Measurements from ENCODE around the gene OTOS. TPM values are rescaled to one million over a fixed set of nuclear protein-coding genes. Genes with fewer than 3 reads are reported as not detected.

Gene OTOS
- total and polyA plus RNA-seq, 2 experiments from 2014 or later: not detected

GRCh38 chr2:240157147-240157470 lies 16.7 kb upstream of the OTOS start:
- no peaks in the 10 kb centered on the region for H4K20me1 ChIP-seq (ENCODE audit: insufficient read depth)
- no peaks in the 10 kb centered on the region for H3K36me3 ChIP-seq (ENCODE audit: low read depth)
- no peaks in the 10 kb centered on the region for H3F3A ChIP-seq (ENCODE audit: insufficient read depth)
- no peak overlapping the region for H3K4me2 ChIP-seq (ENCODE audit: unreplicated experiment)
- H3K9ac ChIP-seq: no peak overlapping the region
- 49 to 51% methylated on average over 5 of the region's 5 CpGs for WGBS, 2 experiments (ENCODE audit: low coverage in 1 of 2, low lambda C conversion rate in 2 of 2, missing lambda C conversion rate in 2 of 2)
- H3K4me1 ChIP-seq (ENCODE audit: insufficient read depth): no peaks in the 10 kb centered on the region
- H3K9me3 ChIP-seq (ENCODE audit: low read depth): no peaks in the 10 kb centered on the region
- in situ Hi-C loops (cut with MboI): no loop called here
- H3K79me2 ChIP-seq (ENCODE audit: insufficient read depth): no peaks in the 10 kb centered on the region
- TF ChIP-seq EZH2phosphoT487 (IDR thresholded peaks at IDR 0.05; ENCODE audit: insufficient read depth, low read depth) (no peak), EZH2 (IDR thresholded peaks at IDR 0.05; ENCODE audit: insufficient read depth, poor library complexity, severe bottlenecking) (no peak)
- H3K27ac ChIP-seq: no peak overlapping the region
- no peaks in the 10 kb centered on the region for H3K9me2 ChIP-seq (ENCODE audit: insufficient read depth)
- no peak overlapping the region for H3K4me3 ChIP-seq
- no peak overlapping the region for H2AFZ ChIP-seq
- no peak for DNase-seq
- peaks cover 27% of the 10 kb centered on the region for H3K27me3 ChIP-seq (replicated peaks; ENCODE audit: insufficient read depth)

DNA sequence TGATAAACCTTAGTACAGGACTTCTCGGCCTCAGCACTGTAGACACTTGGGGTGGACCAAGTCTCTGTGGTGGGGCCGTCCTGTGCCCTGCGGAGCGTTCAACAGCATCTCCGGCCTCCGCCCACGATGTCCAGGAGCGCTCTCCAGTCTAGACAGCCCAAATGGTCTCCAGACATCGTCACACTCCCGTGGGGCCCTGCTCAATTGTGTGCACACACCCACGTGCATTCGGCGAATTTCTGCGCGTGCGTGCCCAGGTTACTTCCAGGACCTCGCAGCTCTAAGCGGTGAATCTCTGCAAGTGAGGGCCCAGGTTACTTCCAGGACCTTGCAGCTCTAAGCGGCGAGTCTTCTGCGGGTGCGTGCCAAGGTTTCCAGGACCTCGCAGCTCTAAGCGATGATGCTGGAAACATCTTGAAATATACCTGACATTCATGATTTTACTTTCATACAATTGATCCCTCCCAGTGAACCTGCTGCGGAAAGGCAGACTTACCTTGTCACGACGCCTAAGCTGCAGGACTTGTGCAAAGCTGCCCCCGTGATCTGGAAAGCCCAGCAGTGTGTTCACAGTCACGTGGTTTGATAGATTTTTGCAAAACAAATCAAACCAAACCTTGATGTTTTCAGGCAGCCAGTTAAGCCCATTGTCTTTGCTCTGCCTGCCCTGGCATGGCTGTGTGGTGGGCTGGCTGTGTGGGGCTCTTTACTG lies 16.1 kb upstream of the OTOS start:
- no peak overlapping the region for H2AFZ ChIP-seq
- no peaks in the 10 kb centered on the region for H3K9me3 ChIP-seq (ENCODE audit: low read depth)
- H3K4me1 ChIP-seq (ENCODE audit: insufficient read depth): no peaks in the 10 kb centered on the region
- no peak overlapping the region for H3K4me3 ChIP-seq
- peaks cover 32% of the 10 kb centered on the region for H3K27me3 ChIP-seq (replicated peaks; ENCODE audit: insufficient read depth)
- in situ Hi-C loops (cut with MboI): no loop called here
- 59 to 61% methylated on average over 29 of the region's 29 CpGs for WGBS, 2 experiments (ENCODE audit: low coverage in 1 of 2, low lambda C conversion rate in 2 of 2, missing lambda C conversion rate in 2 of 2)
- H3F3A ChIP-seq (ENCODE audit: insufficient read depth): no peaks in the 10 kb centered on the region
- H3K79me2 ChIP-seq (ENCODE audit: insufficient read depth): no peaks in the 10 kb centered on the region
- no peaks in the 10 kb centered on the region for H3K36me3 ChIP-seq (ENCODE audit: low read depth)
- H3K27ac ChIP-seq: no peak overlapping the region
- TF ChIP-seq EZH2phosphoT487 (IDR thresholded peaks at IDR 0.05; ENCODE audit: insufficient read depth, low read depth) (no peak), EZH2 (IDR thresholded peaks at IDR 0.05; ENCODE audit: insufficient read depth, poor library complexity, severe bottlenecking) (no peak)
- no peaks in the 10 kb centered on the region for H3K9me2 ChIP-seq (ENCODE audit: insufficient read depth)
- no peaks in the 10 kb centered on the region for H4K20me1 ChIP-seq (ENCODE audit: insufficient read depth)
- no peak for DNase-seq
- no peak overlapping the region for H3K9ac ChIP-seq
- H3K4me2 ChIP-seq (ENCODE audit: unreplicated experiment): no peak overlapping the region

DNA sequence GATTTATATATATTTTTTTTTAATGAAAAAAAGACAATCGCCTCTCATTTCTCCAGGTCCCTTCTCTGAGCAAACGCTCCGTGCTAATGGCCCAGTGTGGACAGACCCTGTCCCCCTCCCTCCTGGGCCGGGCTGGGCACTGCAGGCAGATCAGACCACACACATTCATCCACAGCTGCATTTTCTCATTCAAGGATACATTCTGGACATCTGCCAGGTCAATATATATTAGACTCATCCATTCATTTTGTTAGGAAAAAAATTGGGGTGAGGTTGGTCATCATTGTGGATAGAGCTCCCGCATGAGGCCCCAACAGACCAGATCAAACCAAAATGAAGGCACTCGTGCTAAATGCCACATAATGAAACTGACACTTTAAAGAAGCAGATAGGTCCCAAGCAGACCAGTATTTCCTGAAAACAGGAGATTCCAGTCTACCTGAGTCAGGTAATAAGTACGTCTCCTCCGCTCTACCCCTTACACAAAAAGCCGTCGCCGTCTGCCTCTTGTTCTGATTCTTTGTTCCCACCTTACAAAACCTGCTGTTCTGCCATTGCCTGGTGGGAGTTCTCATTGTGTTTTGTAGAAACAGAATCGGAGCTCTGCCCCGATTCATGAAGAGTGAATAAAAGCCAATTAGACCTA lies 15.4 kb upstream of the OTOS start:
- H3K79me2 ChIP-seq (ENCODE audit: insufficient read depth): no peaks in the 10 kb centered on the region
- TF ChIP-seq EZH2phosphoT487 (IDR thresholded peaks at IDR 0.05; ENCODE audit: insufficient read depth, low read depth): no peak
- TF ChIP-seq EZH2 (IDR thresholded peaks at IDR 0.05; ENCODE audit: insufficient read depth, poor library complexity, severe bottlenecking): no peak
- no peak overlapping the region for H3K9ac ChIP-seq
- H3K36me3 ChIP-seq (ENCODE audit: low read depth): no peaks in the 10 kb centered on the region
- no peaks in the 10 kb centered on the region for H3K4me1 ChIP-seq (ENCODE audit: insufficient read depth)
- no peaks in the 10 kb centered on the region for H3K9me3 ChIP-seq (ENCODE audit: low read depth)
- H3K9me2 ChIP-seq (ENCODE audit: insufficient read depth): no peaks in the 10 kb centered on the region
- H4K20me1 ChIP-seq (ENCODE audit: insufficient read depth): no peaks in the 10 kb centered on the region
- H3K27me3 ChIP-seq (replicated peaks; ENCODE audit: insufficient read depth): peaks cover 32% of the 10 kb centered on the region
- DNase-seq: no peak
- in situ Hi-C loops (cut with MboI): no loop called here
- no peaks in the 10 kb centered on the region for H3F3A ChIP-seq (ENCODE audit: insufficient read depth)
- no peak overlapping the region for H2AFZ ChIP-seq
- 51 to 54% methylated on average over 13 of the region's 13 CpGs for WGBS, 2 experiments (ENCODE audit: low coverage in 1 of 2, low lambda C conversion rate in 2 of 2, missing lambda C conversion rate in 2 of 2)
- no peak overlapping the region for H3K4me2 ChIP-seq (ENCODE audit: unreplicated experiment)
- H3K27ac ChIP-seq: no peak overlapping the region
- no peak overlapping the region for H3K4me3 ChIP-seq

GRCh38 chr2:240155048-240155744 lies 14.7 kb upstream of the OTOS start:
- no peak for DNase-seq
- H3K79me2 ChIP-seq (ENCODE audit: insufficient read depth): no peaks in the 10 kb centered on the region
- H4K20me1 ChIP-seq (ENCODE audit: insufficient read depth): no peaks in the 10 kb centered on the region
- no peaks in the 10 kb centered on the region for H3K36me3 ChIP-seq (ENCODE audit: low read depth)
- H3K27ac ChIP-seq: no peak overlapping the region
- H2AFZ ChIP-seq: no peak overlapping the region
- H3K27me3 ChIP-seq (replicated peaks; ENCODE audit: insufficient read depth): peaks cover 32% of the 10 kb centered on the region
- no peaks in the 10 kb centered on the region for H3K4me1 ChIP-seq (ENCODE audit: insufficient read depth)
- no peak overlapping the region for H3K4me2 ChIP-seq (ENCODE audit: unreplicated experiment)
- H3K9me3 ChIP-seq (ENCODE audit: low read depth): no peaks in the 10 kb centered on the region
- no peak overlapping the region for H3K4me3 ChIP-seq
- TF ChIP-seq EZH2phosphoT487 (IDR thresholded peaks at IDR 0.05; ENCODE audit: insufficient read depth, low read depth): no peak
- 52 to 55% methylated on average over 17 of the region's 17 CpGs for WGBS, 2 experiments (ENCODE audit: low coverage in 1 of 2, low lambda C conversion rate in 2 of 2, missing lambda C conversion rate in 2 of 2)
- H3F3A ChIP-seq (ENCODE audit: insufficient read depth): no peaks in the 10 kb centered on the region
- no peak overlapping the region for H3K9ac ChIP-seq
- in situ Hi-C loops (cut with MboI): no loop called here
- H3K9me2 ChIP-seq (ENCODE audit: insufficient read depth): no peaks in the 10 kb centered on the region
